Keratinocyte (primary cell): ENCODE measurements around the gene PEX11G.

Source experiments
- EZH2 ChIP-seq: IDR thresholded peaks from one replicate; pipeline ENCODE4 v1.6.1; 2012; ENCODE audit warnings: inconsistent platforms, mild to moderate bottlenecking, low read length, moderate library complexity
- TF ChIP-seq, protein P1 (sequence below), 3 experiments: IDR thresholded peaks in 1 of 3; conservative IDR thresholded peaks in 1 of 3; optimal IDR thresholded peaks in 1 of 3; 2 replicates in 2 of 3; 3 replicates in 1 of 3; pipeline versions ENCODE3 to v1.5.1; 2011; ENCODE audit warnings: low read length in 3 of 3, mild to moderate bottlenecking in 3 of 3, moderate library complexity in 2 of 3, control low read depth in 1 of 3, inconsistent platforms in 1 of 3; ENCODE audit not compliant: insufficient read depth in 2 of 3; ENCODE audit errors: extremely low read depth in 1 of 3

DNA sequence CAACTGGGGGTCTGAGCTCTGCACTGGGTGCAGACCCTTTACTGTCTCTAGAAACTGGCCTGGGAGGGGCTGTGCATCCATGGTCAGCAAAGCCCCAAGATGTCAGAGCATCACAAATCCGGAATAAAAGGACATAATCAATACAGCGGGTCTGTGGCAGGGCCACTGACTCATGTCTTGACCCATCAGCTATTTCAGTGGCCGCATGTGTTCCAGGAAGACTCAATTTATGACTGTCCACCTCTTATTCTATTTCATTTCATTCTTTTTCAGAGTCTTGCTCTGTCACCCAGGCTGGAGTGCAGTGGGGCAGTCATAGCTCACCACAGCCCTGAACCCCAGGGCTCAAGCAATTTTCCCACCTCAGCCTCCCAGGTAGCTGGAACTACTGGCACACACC, 53.2 kb downstream of the PEX11G start:
- TF ChIP-seq, protein P1, sequence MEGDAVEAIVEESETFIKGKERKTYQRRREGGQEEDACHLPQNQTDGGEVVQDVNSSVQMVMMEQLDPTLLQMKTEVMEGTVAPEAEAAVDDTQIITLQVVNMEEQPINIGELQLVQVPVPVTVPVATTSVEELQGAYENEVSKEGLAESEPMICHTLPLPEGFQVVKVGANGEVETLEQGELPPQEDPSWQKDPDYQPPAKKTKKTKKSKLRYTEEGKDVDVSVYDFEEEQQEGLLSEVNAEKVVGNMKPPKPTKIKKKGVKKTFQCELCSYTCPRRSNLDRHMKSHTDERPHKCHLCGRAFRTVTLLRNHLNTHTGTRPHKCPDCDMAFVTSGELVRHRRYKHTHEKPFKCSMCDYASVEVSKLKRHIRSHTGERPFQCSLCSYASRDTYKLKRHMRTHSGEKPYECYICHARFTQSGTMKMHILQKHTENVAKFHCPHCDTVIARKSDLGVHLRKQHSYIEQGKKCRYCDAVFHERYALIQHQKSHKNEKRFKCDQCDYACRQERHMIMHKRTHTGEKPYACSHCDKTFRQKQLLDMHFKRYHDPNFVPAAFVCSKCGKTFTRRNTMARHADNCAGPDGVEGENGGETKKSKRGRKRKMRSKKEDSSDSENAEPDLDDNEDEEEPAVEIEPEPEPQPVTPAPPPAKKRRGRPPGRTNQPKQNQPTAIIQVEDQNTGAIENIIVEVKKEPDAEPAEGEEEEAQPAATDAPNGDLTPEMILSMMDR (optimal IDR thresholded peaks at IDR 0.05 in 1 of 3, IDR thresholded peaks at IDR 0.05 in 1 of 3, conservative IDR thresholded peaks at IDR 0.05 in 1 of 3; ENCODE audit: extremely low read depth in 1 of 3, insufficient read depth in 2 of 3, low read length in 3 of 3): no peak
- TF ChIP-seq EZH2: no peak
